HG02610 (cell line): Measurements from ENCODE around the gene COLQ.
A peak's percentile ranks its signal among the peaks of the same experiment; 100 is the strongest.
"Not testable (repeated sequence)": the region's sequence is repeated elsewhere in the genome, so short reads cannot be mapped to it uniquely, and the experiment has no call there.

Experiments
- ATAC-seq: cut with Tn5 transposase; IDR thresholded peaks from one replicate; pipeline ENCODE4 v1.9.1; 2021; ENCODE audit warnings: mild to moderate bottlenecking, moderate library complexity; ENCODE audit not compliant: unreplicated experiment

The COLQ gene

DNA sequence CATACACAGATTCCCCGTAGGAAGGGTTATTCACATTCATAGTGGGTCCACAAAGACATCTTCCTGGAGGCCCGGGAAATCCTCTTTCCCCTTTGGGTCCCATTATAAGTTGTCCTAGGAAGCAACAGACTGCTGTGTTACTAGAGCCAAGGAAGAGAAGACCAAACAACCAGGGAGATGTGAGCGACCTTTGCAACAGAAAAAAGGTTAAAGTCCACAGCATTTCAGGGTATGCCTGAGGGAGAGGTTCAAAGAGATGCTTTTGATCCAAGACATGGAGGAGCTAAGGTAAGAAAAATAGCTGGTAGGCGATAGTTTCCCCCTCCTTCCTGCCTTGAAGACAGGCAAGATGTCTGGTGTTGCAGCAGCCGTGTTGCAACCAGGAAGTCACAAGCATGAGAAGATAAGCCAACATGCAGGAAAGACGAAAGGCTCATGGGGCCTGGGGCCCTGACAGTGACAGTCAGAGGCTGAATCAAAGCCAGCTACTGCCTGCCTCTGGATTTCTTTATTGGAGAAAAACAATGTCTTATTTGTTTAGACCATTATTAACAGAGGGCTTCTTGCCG lies 63.2 kb downstream of the COLQ start:
- ATAC-seq, result no peak

DNA sequence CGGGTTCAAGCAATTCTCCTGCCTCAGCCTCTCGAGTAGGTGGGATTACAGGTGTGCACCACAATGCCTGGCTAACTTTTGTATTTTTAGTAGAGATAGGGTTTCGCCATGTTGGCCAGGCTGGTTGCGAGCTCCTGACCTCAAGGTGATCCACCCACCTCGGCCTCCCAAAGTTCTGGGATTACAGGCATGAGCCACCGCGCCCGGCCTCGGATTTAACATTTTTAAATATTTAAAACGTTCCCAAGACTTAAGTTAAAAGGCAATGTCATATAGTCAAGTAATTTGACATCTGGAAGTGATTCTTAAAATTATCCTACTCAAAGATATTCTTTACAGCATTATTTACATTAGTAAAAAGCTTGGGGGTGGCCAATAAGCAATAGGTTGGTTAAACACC lies 64.6 kb downstream of the COLQ start:
- ATAC-seq, result not testable (repeated sequence)

DNA sequence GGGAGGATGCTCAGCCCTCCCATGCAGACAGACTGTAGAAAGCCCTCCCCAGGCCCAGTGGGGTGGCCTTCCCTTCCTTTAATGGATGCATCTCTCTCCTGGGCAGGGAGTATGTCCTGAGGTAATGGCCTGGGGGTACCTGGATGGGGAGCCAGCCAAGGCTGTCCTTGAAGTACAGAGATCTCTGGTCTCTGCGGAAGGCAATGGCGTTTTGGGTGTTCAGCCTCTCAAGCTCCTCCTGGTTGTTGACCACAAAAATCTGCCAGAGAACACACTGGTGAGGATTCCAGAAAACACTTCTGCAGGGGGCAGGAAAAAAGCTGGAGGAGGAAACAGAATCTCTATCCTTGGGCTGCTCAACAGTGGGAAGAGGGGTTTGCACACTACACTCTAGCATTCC lies 65.2 kb downstream of the COLQ start:
- ATAC-seq, result no peak

DNA sequence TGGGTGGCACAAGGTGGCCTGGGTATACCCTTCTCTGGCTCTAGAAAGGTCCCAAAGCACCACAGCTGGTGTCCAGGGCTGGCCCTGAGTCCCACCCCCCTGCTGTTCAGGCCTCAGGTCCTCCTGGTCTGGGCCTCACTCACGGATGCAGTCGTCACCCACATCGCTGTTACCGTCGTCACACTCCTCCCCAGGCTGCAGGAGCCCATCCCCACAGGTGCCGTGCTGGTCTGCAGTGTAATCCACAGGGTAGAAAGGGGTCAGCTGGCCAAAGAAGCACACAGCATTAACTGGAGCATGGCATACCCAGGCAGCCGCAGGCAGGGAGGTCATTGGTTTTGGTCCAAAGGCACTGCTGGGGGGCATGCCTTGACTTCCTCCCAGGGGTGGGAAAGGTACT lies 65.8 kb downstream of the COLQ start:
- no peak for ATAC-seq

DNA sequence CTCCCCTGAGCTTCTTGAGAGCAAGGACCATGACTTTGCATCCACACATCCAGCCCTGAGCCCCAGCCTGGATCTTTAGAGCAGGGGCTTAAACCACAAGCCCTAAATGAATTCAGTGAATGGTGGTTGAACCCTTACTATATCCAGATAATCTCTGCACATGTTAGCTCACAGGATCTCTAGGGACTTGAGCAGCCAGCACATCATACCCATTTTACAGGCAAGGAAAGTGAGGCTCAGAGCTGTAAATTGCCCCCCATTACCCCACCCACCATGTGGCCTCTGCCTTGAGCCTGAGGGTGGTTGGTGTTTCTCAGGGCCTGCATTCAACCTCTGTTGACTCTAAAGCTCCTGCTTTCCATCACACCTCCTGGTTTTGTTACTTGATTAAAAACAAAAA lies 66.5 kb downstream of the COLQ start:
- no peak for ATAC-seq

DNA sequence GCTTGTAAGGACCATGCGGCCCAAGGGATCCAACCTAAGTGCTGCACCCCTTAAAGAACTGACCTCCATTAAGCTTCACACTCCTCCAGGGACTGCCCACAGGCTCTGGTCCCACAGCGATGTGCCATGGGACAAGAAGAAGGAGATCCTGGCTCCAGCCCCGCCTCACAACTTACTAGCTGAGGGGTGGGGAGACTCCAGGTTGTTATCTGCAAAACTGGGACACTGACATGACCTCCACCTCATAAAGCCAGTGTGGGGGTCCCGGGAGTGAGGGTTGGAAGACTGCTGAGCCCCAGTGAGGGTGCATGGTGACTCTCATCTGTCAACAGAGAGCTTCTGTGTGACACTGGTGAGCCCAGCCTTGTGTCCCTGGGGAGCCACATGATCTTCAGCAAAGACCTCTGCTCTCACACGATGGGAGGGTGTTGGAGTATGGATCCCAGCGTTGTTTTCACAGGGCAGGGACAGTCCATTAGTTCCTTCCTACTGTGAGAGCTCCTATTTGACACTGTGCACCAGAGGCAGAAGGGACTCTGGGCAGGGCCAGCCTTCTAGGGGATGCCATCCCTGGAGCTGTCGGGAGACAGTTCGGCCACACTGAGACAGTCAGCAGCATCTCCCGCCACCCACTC lies 67.4 kb downstream of the COLQ start:
- no peak for ATAC-seq

DNA sequence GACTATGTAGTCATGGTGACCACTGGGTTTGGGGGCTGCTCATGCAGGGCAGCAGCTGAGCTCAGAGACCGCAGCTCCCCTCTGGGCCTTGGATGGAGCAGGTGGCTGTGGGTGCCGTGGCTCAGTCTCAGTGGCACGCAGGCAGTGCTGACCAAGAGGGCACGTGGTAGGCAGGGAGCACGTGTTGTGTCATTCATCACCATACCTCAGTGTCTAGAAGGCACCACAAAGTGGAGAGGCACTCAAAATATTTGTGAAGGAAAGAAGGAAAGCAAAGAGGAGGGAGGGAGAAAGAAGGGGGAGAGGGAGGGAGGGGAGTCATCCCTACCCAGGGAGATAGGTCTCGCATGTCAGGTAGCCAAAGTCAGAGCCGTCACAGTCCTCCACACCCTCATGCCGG lies 68.0 kb downstream of the COLQ start:
- ATAC-seq, result no peak

DNA sequence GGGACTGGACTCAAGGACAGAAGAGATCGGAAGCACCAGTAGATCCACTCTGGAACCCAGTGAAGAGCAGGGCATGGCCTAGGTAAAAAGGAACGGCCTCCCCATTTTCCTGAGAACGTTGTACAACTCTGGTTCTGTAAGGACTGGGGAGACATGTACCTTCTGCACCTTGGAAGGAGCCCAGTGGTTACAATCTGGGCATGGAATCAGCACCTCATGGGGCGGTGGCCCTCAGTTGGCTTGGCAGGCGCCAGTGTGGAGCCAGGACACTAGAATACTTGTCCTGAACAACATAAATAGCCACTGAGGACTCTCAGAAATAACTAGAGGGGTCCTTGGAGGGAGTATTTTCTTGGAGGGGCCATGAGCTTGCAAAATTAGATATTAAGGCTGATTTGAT lies 68.5 kb downstream of the COLQ start:
- ATAC-seq, result no peak

DNA sequence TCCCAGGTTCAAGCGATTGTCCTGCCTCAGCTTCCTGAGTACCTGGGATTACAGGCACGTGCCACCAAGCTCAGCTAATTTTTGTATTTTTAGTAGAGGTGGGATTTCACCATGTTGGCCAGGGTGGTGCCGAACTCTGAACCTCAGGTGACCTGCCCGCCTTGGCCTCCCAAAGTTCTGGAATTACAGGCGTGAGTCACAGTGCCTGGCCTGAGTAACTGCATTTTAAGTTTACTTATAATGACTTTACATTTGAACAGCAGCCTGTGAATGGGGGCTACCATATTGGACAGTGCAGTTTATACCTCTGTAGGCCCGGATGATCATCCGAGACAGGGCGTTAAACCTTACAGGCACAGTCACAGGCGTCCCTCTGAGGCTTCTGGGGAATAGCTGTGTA lies 69.3 kb downstream of the COLQ start:
- no peak for ATAC-seq

DNA sequence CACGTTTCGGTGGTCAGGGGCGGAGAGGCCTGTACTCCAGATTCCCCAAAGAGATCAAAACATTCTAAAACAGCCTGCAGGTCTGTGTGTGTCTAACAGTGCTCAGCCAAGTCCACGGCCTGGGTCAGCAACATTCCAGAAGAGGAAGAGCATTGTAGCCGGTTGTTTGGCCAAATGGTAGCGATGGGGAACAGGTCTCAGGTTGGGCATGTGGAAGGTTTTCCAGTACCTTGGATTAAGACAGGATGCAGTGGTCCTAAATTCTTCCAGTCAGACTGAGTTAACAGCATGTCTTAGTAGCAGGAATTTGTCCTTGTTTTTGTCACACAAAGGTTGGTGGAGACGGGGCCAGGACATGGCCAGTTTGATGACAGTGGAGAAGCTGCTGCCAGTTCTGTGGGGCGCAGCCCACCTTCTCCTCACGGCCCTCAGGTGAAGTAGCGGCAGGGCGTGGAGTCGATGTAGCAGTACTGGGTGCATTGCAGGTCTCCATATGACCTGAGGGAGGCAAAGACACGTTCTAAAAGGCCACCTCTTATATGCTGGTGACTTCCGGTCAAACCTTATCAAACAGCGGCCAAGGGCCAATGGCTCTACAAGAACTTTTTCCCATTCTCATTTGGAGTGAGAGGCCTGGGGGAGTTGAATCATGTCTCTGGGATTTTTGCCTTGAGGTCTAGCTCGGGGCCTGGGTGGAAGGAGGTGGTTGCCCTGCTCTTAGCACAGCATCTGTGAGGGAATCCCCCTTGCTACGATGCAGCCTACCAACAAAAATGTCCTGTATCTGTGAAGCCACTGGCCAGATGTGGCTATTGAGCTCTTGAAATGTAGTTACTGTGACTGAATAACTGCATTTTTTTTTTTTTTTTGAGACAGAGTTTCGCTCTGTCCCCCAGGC lies 70.0 kb downstream of the COLQ start:
- ATAC-seq, result peak; percentile 59

DNA sequence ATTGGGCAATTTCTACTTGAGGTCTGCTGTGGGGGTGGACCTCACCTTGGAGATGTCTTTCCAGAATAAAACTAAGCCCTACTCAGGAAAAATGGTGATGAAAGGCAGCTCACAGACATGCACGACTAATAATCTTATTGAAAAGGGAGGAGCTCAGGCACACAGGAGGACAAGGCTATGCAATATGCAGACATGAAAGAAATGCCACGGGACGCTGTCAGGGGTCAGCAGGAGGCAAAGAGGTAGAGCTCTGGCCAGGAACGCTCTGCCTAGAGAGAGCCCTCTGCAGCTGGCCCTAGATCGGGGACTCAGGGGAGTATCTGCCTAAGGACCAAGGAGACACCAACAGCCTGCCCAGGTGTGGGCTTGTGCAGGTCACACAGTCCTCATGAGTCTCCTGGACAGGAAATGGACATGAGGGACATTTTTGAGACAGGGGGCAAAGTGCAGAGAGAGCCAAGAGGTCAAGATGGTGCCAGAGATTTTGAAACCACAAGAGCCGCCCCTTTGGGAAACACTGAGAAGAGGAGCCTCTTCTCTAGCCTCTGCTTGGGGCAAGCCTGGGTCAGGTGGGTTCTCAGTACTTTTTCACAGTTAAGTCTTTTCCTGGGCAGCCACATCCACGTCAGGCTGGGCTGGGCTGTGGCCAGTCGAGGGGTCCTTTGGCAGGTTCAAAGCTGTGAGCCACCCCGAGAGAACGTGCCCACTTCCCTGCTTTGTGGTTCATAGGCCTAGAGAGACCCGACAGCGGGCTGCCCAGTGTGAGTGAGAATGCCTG lies 70.9 kb downstream of the COLQ start:
- ATAC-seq, result no peak

DNA sequence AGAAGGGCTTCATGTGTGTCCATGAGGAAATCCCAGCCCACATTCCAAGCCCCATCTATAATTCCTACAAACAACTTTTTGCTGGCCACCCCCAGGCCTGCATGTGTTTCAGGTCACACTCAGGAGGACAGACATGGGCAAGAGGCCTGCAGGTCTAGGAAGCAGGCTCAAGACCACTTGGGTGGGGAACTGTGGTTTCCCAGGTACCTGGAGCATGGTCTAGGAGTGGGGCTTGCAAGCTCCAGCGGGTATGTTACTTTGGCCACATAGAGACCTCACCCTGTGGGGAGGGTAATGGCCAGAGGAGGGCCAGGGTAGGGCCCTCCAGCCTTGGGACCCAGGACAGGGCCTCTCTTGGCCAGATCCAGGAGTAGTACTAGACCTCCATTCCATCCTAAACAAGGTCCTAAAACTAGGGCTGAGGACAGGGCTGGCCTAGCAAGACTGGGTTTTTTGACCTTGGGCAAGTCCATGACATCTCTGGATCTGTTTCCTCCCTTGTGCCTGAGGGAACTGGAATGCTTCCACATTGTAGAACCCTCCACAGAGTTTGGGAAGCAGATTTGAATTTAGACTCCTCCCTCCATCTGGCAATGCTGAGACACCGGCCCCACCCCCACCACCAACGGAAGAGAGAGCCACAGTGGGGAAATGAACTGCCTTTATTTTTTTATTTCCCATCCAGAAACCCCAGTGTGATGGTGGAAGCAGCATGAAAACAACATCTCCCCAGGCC lies 71.8 kb downstream of the COLQ start:
- no peak for ATAC-seq

DNA sequence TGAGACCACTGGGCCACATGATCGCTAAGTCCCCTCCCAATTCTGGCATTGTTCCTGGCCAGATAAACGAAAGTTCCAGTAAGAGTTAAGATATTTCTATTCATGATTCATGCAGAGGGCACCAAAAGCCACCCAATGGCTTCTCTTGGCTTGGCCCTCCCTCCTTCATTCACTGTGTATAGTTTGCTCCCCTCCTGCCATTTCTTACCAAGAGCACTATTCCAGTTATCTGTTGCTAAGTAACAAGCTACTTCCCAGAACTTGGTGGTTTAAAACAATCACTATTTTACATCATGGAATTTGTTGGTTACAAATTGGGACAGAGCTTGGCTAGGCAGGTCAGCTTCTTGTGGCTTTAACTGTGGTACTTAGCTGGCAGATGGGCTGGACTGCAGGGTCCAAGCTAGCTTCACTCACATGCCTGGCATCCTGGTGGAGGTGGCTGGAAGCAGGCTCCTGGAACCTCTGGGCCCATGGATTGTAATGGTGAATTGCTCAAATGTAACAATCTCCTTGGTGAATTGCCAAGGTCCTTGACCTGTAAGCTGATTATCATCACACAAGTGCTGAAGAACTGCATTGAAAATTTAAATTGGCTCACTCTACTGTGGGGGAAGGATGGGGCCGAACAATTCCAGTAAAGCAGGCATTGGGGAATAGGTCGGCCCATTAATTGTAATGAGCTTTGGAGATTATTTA lies 77.5 kb downstream of the COLQ start:
- ATAC-seq, result no peak

DNA sequence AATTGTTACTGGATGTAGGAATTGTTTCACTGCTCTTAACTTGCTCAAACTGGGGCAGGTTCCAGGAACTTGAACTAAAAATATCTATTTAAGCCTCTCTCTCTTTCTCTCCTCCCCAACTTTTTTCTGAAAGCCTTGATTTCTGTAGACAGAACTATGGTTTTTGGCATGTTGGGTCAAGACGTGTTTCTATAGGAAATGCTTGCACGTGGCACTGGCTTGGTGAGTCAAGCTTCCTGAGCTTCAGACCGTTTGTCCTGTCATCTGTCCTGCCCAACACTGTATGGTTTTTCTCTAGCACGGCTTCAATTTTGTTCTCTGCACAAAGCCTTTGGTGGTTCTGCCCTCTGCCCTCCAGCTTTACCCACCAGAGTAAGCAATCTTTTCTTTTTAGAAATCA lies 80.6 kb downstream of the COLQ start:
- no peak for ATAC-seq

DNA sequence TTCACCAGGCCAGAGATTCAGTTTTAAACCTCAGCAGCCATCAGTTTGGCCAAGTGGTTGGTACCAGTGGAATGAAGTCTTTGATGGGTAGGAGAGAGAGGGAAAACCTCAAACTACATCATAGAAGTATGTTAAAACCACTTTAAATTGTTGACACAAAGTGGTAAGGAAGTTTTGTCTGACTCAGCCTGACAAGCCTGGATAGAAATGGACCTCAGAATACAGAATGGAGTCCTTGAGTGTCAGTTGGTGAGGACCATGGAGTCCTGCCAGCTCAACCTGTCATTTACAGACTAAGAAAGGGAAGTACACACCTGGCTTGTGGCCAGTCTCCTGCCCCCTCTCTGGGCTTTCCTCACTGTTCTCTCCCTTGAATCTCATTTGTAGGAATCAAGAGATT lies 82.0 kb downstream of the COLQ start:
- no peak for ATAC-seq

DNA sequence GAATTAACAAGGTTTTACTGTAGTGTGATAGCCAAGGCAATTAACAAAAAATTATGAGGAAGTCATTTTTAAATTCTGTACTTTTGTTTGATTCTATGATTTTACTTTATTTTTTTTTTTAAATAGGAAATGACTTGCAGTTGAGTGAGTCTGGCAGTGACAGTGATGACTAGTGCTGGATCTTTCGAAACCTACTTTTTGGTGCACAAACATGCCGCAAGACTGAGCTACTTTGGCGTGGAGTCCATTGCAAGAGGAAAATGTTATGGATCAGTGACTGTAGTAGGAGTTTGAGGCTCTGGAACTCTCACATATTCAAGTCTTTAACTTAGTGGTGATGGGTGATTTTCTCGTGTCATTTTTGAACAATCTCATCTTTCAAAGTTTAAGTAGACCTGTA lies 82.5 kb downstream of the COLQ start:
- ATAC-seq, result no peak

DNA sequence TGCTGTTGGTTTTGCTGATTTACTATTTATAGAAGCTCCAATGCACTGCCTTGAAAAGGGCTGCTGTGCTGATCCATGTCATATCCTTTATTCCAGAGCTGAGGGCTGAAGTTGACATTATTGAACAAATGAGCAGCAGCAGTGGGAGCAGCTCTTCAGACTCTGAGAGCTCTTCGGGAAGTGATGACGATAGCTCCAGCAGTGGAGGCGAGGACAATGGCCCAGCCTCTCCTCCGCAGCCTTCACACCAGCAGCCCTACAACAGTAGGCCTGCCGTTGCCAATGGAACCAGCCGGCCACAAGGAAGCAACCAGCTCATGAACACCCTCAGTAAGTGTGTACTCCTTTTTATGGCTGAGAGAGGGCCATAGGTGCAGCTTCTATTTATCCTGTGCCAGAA lies 85.3 kb downstream of the COLQ start:
- no peak for ATAC-seq

DNA sequence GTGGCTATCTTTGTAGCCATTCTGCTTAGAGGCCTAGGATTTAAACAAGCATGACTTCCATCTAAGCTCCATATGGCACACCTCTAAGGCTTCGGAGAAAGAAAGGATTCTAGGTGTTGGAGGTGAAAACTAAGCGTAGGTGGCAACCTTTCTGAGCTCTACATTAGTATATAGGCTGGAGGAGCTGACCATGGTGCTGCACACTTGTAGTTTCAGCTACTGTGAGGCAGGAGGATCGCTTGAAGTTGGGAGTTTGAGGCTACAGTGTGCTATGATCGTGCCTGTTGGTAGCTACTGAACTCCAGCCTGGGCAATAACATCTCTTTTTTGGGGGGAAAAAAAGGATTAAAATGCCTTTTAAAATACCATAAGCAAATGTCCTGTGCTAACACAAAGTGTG lies 86.8 kb downstream of the COLQ start:
- no peak for ATAC-seq

DNA sequence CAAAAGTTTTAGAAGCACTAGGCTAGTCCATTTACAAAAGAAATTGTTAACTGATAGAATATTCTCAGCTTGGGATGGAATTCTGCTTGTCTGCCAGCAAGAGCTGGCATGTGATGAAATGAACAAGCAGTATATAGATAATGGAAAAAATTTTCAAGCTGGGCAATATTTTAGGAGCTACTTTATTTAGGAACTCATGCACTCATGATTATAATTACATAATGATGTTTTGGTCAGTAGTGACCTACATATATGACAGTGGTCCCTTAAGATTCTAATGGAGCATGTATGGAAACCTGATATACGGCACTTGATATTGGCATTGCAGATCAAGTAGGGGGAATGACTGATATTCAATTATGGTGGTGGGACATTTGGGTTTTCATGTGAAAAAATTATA lies 88.0 kb downstream of the COLQ start:
- no peak for ATAC-seq

DNA sequence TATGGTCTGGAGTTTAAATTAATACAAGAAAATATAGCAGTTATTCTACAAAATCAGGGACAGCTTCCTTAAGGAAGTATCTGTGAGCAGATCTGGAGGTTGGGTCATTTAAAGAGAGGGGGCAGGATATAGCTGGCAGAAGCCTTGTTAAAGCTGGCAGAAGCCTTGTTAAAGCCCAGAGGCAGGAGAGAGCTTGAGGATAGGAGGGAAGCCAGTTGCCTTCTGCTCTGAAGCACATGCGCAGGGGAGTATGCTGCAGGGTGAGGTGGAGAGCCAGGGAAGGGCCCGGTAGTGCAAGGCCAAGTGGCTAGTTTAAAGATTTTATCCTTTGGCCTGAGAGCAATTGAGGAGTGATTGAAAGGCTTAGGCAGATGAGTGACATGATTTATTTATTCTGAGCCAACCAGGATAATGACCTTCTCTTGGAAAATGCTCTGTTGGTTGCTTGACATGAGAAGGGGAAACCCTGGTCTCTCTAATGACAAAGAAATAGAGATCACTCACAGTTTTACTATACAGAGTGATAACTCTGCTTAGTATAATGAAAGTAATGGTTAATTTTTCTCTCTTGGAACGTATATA lies 90.2 kb downstream of the COLQ start:
- ATAC-seq, result no peak
